NOMO-1 treated with dmso at 0.1 percent for 144 hours (cell line): ENCODE measurements around the gene CELSR1.
A peak's percentile ranks its signal among the peaks of the same experiment; 100 is the strongest.

Source experiments
- DNase-seq: peaks from one replicate; lab custom pipeline; 2025; ENCODE audit not compliant: unreplicated experiment; lab: John Stamatoyannopoulos, UW

CELSR1 gene

GRCh38 chr22:46557736-46558480 is 20.5 kb upstream of the CELSR1 start:
- no peak for DNase-seq

- DNase-seq = no peak
Observed at GRCh38 chr22:46556775-46557174, 19.4 kb upstream of the CELSR1 start.

DNA sequence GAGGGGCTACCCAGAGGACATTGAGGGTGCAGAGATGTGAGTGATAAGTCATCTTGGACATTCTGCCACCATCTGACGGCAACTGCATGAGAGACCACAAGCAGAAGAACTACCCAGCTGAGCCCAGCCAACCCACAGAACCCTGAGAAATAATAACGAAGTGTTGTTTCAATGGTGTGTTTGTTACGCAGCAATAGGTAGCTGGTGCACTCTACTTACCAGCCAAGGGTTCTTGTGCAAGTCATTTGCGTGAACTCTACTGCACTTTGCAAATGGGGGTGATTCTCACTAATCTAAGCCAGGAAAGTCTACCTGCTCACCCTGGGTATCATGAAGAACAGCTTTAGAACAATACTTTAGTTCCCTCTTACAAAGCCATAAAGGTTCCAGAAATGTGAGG is 15.8 kb upstream of the CELSR1 start:
- DNase-seq = no peak

DNA sequence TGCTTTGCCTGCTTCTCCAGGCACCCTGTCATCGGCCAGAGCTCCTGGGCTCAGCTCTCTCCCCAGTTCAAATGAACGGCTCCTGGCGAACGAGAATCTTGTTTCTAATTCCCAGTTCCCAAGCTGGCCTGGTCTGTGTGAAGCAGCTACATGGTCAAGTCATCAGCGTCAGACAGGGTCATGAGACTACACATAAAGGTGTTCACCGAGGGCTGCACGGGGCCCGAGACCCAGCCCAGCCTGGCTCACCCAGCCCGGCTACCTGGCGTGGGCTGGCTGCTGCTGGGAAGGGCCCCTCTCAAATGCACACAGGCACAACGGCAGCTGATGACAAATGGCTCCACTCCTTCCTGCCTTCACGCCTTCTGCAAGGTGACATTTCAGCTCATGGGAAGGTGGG is 14.6 kb upstream of the CELSR1 start:
- no peak for DNase-seq

- DNase-seq = no peak
Observed at GRCh38 chr22:46551321-46551720, 13.9 kb upstream of the CELSR1 start.

DNA sequence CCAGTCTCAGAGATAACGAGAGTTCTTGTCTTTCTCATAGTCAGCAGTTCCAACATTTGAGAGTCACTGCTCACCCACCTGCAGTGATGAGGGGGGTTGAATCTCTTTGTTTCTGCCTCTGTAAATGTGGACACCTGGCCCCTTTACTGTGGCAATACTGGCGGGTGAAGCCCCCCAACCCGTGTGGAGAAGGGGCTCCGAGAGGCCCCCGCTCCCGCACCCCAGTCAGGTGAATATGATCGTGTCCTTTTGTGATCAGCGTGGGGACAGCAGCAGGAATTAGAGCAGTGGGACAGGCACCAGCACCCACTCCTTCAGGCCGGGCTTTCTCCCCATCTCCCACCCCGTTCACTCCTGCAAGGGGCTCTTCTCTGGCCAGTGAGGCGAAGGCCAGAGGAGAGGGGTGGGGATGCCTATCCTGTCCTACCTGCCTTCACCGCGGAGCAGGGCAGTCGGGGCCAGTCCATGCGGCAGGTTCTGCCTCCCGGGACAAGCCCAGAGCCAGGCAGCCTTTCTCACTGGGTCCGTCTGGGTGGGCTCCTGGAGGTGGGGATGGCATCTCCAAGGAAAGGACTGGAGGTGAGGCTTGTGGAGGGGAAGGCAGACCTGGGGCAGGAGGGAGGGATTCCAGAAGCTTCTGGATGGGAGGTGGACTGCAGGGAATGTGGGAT is 12.7 kb upstream of the CELSR1 start:
- no peak for DNase-seq

GRCh38 chr22:46549563-46549840 is 12.1 kb upstream of the CELSR1 start:
- no peak for DNase-seq

- no peak for DNase-seq
Observed at GRCh38 chr22:46547883-46548244, 10.4 kb upstream of the CELSR1 start.

- no peak for DNase-seq
Observed at GRCh38 chr22:46547179-46547882, 9.9 kb upstream of the CELSR1 start.

DNA sequence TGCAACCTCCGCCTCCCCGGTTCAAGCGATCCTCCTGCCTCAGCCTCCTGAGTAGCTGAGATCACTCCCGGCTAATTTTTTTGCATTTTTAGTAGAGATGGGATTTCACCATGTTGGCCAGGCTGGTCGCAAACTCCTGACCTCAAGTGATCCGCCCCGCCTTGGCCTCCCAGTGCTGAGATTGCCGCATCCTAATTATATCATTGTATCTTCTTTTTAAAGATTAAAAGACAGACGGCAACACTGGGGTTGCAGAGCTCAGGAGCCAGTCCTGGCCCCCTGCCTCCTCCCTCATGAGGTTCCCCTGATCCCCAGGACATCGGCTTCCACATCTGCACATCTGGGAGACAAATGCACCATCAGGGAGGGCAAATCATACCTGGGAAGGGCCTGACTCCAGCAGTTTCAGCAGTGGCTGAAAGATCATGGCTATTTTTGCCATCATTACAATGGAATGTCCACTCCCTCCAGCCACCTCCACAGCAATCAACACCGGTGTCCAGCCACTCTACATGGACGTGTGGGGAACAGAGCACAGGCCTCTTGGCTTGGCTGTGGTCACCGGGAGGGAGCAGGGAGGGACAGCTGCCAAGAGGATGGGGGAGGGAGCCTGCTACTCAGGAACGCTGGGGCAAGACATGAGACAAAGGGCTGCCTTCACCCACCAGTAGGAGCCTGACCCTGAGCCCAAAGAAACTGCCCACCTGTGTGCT is 9.2 kb upstream of the CELSR1 start:
- DNase-seq = no peak

- DNase-seq = no peak
Observed at GRCh38 chr22:46545086-46545792, 7.8 kb upstream of the CELSR1 start.

DNA sequence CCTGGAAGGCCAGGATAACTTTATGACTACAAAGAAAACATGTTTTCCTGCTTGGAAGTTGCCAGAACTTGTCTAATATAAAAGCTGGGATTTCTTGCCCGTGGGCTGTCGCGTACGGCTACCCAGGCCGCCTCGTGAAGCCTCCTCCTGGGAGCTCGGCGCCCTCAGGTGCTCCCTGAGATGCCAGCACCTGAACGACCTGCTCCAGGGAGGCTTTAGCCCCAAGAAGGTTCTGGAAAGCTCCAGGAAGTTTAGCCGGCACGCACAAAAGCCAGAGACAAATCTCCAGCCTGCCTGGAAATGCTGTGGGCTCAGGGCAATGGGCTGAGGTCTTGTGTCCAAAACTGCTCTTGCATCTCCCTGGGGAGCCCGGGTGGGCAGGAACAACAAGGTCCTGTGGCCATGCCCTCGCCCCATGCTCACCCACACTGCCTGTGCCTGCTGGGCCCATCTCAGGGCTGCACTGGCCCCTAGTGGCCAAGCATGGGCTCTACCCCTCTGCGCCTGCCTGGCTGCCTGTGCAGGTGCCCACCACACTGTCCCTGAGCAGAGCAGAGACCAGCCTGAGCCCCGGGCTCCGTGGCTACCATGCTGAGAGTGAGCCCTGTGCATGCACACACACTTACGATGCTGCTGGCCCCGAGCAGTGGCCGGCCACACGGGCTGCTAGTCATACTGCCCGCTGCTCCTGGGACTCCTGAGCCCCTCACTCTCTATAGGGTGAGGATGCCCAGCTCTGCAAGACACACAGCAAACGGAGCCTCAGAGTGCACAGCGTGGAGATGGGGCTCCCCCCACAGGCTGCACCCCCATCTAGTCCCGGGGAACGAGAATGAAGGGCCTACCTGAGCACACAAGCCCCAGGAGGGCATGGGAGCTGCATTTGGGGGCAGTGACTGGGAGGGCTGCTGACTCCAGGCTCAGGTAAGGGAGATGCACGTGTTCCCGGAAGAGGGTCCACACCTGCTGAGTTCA is 4.9 kb upstream of the CELSR1 start:
- peak; percentile 58 for DNase-seq

- DNase-seq = no peak
Observed at GRCh38 chr22:46541536-46541935, 4.1 kb upstream of the CELSR1 start.

- DNase-seq = no peak
Observed at GRCh38 chr22:46540874-46541273, 3.5 kb upstream of the CELSR1 start.

- no peak for DNase-seq
Observed at GRCh38 chr22:46539169-46539568, 1.7 kb upstream of the CELSR1 start.

DNA sequence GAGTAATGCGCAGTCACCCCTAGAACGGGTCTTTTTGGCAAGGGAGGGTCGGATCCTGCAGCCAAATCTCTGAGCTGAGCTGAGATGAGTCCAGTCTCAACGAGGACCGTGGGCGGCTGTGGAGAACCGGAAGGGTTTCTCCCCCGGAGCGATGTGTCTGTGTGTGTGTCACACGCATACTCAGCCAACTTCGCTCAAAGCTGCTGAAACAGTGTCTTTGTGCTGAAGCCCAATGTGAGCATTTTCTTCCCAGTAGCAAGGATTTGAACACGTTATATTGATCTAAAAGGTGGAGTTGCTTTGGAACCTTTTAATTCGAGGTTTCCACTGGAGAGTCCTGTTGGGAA is 1.4 kb upstream of the CELSR1 start:
- peak; percentile 6 for DNase-seq

DNA sequence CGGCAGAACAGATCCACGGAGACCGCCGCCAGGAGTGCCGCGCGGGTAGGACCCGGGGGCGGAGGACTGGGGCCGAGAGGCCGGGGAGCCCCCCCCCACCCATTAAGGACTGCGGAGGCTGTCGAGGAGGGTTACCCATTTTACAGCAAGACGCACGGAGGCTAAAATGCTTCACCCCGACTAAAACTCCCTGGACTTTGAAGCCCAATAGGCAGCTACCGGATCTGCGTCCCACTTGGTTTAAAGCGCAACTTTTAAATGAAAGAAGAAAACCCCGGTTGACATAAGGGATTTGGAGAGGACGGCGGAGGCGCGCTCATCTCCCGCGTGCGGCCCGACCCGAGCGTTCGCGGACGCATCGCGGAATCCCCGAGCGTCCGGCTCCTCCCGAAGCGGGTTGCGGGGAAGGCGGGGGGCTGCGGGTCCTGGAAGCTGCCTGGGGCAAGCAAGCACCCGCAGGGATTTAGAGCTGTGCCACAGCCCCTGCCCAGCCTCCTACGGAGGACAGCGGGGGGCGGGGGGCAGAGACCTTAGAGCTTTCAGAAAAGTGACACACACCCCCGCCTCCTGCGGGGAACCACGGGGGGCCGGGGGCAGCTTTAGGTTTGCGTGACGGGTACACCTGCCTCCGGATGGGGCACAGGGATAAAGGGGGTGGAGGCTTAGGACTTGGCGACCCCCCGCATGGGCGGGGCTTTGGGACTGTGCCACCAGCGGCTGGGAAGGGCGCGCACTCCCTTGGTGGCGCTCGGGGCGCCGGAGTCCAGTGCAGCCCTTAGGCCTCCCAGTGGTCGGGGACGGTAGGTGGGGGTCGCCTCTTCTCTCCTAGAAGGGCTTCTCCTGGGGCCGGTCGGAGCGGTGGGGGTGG is 760 bp upstream of the CELSR1 start:
- DNase-seq = no peak

DNA sequence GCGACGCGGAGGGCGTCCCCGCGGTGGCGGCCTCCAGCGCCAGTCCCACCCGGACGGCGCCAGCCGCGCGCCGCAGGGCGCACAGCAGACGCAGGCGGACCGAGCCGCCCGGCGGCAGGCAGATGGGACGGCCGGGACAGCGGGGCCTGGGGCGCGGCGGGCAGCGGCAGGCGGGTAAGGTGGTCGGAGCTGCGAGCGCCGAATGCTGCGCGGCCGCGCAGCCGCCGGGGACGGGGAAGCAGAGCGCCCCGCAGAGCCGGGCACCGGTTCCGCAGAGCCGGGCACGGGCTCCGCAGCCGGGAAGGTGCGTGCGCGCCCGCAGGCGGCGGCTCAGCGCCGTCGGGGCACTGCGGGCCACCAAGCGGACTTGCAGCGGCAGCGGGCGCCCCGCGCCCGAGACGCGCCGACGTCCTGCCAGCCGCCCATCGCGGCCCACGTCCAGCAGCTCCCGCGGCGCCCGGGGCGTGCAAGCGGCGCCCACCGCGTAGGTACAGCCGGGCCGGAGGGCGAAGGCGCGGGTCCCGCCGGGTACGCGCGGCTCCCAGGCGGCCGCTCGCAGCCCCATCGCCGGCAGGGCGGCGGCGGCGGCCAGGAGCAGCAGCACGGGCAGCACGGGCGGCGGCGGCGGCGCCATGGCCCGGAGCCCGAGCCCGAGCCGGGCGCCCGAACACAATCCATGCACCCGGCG is 739 bp downstream of the CELSR1 start:
- DNase-seq = no peak
